ENCODE results near the gene SPART.

GRCh38 chr13:36377826-36378468 lies 31.8 kb upstream of the SPART start:
- TF ChIP-seq CTCF (IDR thresholded peaks at IDR 0.05 in 4 of 5, conservative IDR thresholded peaks at IDR 0.05 in 1 of 5) (no peak), POLR2A (IDR thresholded peaks at IDR 0.05) (no peak)
